A673 (cell line): ENCODE data around the gene BCL7A. TPM values are rescaled to one million over a fixed set of nuclear protein-coding genes. Genes with fewer than 3 reads are reported as not detected.

Source experiments
- BruUV-seq: library from RNA; stranded (reverse); fragments of 400-500 nt; replicated peaks from 2 replicates; lab custom pipeline; 2021; lab: Mats Ljungman, UMichigan
- CTCF ChIA-PET: fragments of 300-600 bp; sonication (Branson Sonifier 250); formaldehyde crosslinking; loops from one replicate; lab custom pipeline; 2022; ENCODE audit warnings: antibody characterized with exemption; lab: Charles Lee
- POLR2A ChIA-PET: fragments of 300-600 bp; sonication (Branson Sonifier 250); formaldehyde crosslinking; loops from one replicate; lab custom pipeline; 2022; ENCODE audit warnings: antibody characterized with exemption; ENCODE audit not compliant: low non-redundant PET; lab: Charles Lee
- DNase-seq: peaks from one replicate; pipeline ENCODE4 v3.0.0-alpha.2; 2015; ENCODE audit warnings: low spot score
- H3K27ac ChIP-seq: fragments of 200-600 bp; sonication (generic); 2 replicates; pipeline ENCODE4 v1.5.1; 2016; ENCODE audit warnings: mixed run types, low read depth, mild to moderate bottlenecking, mixed read lengths, antibody characterized with exemption, low read length; ENCODE audit not compliant: poor library complexity, severe bottlenecking
- H3K27me3 ChIP-seq: fragments of 200-600 bp; sonication (generic); replicated peaks from 2 replicates; pipeline ENCODE4 v1.6.1; 2017; ENCODE audit warnings: mixed run types, low read depth, mild to moderate bottlenecking, mixed read lengths, antibody characterized with exemption, low read length; ENCODE audit not compliant: insufficient read depth, poor library complexity
- H3K36me3 ChIP-seq: fragments of 200-600 bp; sonication (generic); 2 replicates; pipeline ENCODE4 v1.6.1; 2016; ENCODE audit warnings: mixed run types, mild to moderate bottlenecking, mixed read lengths, antibody characterized with exemption, low read length; ENCODE audit not compliant: insufficient read depth, poor library complexity, severe bottlenecking
- H3K4me1 ChIP-seq: fragments of 200-600 bp; sonication (generic); 2 replicates; pipeline ENCODE4 v1.6.1; 2017; ENCODE audit warnings: mixed run types, mild to moderate bottlenecking, mixed read lengths, antibody characterized with exemption, low read length; ENCODE audit not compliant: insufficient read depth, poor library complexity, severe bottlenecking
- H3K4me3 ChIP-seq: fragments of 200-600 bp; sonication (generic); 2 replicates; pipeline ENCODE4 v1.5.1; 2016; ENCODE audit warnings: low read depth, mixed run types, mild to moderate bottlenecking, mixed read lengths, low read length; ENCODE audit not compliant: poor library complexity, severe bottlenecking
- H3K9me3 ChIP-seq: fragments of 200-600 bp; sonication (generic); 2 replicates; pipeline ENCODE4 v1.6.1; 2016; ENCODE audit warnings: mixed run types, low read depth, mild to moderate bottlenecking, mixed read lengths, antibody characterized with exemption, low read length; ENCODE audit not compliant: poor library complexity, severe bottlenecking
- CTCF ChIP-seq: fragments of 300-800, 200-600 bp; sonication (generic); conservative IDR thresholded peaks from 2 replicates; pipeline ENCODE4 v1.5.1; 2017; ENCODE audit warnings: low read depth, mild to moderate bottlenecking, antibody characterized with exemption, low read length, moderate library complexity, mixed read lengths
- EZH2 ChIP-seq: fragments of 200-600 bp; sonication (generic); IDR thresholded peaks from 2 replicates; pipeline ENCODE4 v1.6.1; 2017; ENCODE audit warnings: borderline replicate concordance, low read depth, mild to moderate bottlenecking, mixed read lengths, antibody characterized with exemption, low read length; ENCODE audit not compliant: poor library complexity, severe bottlenecking
- intact Hi-C: fragments of 100-400 bp; cut with micrococcal nuclease; formaldehyde crosslinking; loops from one replicate; pipeline ENCODE4 v1.10.0; 2022; ENCODE audit not compliant: unreplicated experiment
- total RNA-seq: library from RNA; stranded (reverse); gene quantifications from 2 replicates; pipeline ENCODE4 v1.2.3, GENCODE V29; 2021

The BCL7A gene
- total RNA-seq, 1 experiment from 2014 or later = 40.7 TPM

GRCh38 chr12:122073815-122074214, 52.1 kb downstream of the BCL7A start:
- no TSS peak for BruUV-seq
- H3K4me3 ChIP-seq = no peak overlapping the region
- intact Hi-C loops = no loop called here
- no peak overlapping the region for H3K27ac ChIP-seq
- no peak for DNase-seq
- TF ChIP-seq EZH2 = no peak
- TF ChIP-seq CTCF = no peak
- ChIA-PET CTCF (no interaction called here), POLR2A (no interaction called here)
- no peaks in the 10 kb centered on the region for H3K9me3 ChIP-seq
- peaks cover 9% of the 10 kb centered on the region for H3K4me1 ChIP-seq
- H3K27me3 ChIP-seq = no peaks in the 10 kb centered on the region
- no peaks in the 10 kb centered on the region for H3K36me3 ChIP-seq

GRCh38 chr12:122076743-122077495, 55.2 kb downstream of the BCL7A start:
- Histone ChIP-seq H3K4me1 (peaks cover 33% of the 10 kb centered on the region), H3K36me3 (no peaks in the 10 kb centered on the region), H3K27me3 (no peaks in the 10 kb centered on the region), H3K27ac (no peak overlapping the region), H3K4me3 (no peak overlapping the region), H3K9me3 (no peaks in the 10 kb centered on the region)
- DNase-seq = no peak
- ChIA-PET CTCF (no interaction called here), POLR2A (no interaction called here)
- intact Hi-C loops = no loop called here
- no TSS peak for BruUV-seq
- no peak for TF ChIP-seq EZH2
- TF ChIP-seq CTCF = no peak

- Histone ChIP-seq H3K27me3 (no peaks in the 10 kb centered on the region), H3K9me3 (no peaks in the 10 kb centered on the region), H3K27ac (peak within 1 kb of the TSS; percentile 66), H3K36me3 (no peaks in the 10 kb centered on the region), H3K4me1 (peaks cover 30% of the 10 kb centered on the region), H3K4me3 (peak within 1 kb of the TSS; percentile 68)
- CTCF ChIA-PET = interaction anchor here (0.6 kb wide), 1 partner anchor 1895 kb away, joined by 3 read pairs; no protein-coding TSS in a partner anchor
- peak; percentile 95 for DNase-seq
- BruUV-seq = TSS peak; percentile 84
- POLR2A ChIA-PET = no interaction called here
- intact Hi-C loops = no loop called here
- TF ChIP-seq EZH2 (no peak), CTCF (no peak)
Measured at GRCh38 chr12:122078141-122079032, 56.7 kb downstream of the BCL7A start, which contains the start of gene MLXIP. MLXIP (plus strand) TSS chr12:122078756; CDS start chr12:122078854, 98 bp downstream.
